Measurements from ENCODE around the gene SESN1.

- no peak for TF ChIP-seq PRDM15 (CRISPR knock-in tag; IDR thresholded peaks at IDR 0.05)
- no peak for TF ChIP-seq TP53 (CRISPR knock-in tag; IDR thresholded peaks at IDR 0.05)
- TF ChIP-seq MAX (CRISPR knock-in tag; IDR thresholded peaks at IDR 0.05) = no peak
These were observed 35.0 kb downstream of the SESN1 start for GRCh38 chr6:109059571-109060021.
